ENCODE measurements around the gene MAML2.

GRCh38 chr11:96057502-96057901 is 285.5 kb downstream of the MAML2 start:
- TF ChIP-seq CTCF (IDR thresholded peaks at IDR 0.05): no peak
- no peak for TF ChIP-seq EZH2 (IDR thresholded peaks at IDR 0.05)

Data from neural progenitor cell (in vitro differentiated cells).